Measurements from ENCODE around the gene CFAP410.
"Not testable (repeated sequence)": the region's sequence is repeated elsewhere in the genome, so short reads cannot be mapped to it uniquely, and the experiment has no call there.

Gene CFAP410

DNA sequence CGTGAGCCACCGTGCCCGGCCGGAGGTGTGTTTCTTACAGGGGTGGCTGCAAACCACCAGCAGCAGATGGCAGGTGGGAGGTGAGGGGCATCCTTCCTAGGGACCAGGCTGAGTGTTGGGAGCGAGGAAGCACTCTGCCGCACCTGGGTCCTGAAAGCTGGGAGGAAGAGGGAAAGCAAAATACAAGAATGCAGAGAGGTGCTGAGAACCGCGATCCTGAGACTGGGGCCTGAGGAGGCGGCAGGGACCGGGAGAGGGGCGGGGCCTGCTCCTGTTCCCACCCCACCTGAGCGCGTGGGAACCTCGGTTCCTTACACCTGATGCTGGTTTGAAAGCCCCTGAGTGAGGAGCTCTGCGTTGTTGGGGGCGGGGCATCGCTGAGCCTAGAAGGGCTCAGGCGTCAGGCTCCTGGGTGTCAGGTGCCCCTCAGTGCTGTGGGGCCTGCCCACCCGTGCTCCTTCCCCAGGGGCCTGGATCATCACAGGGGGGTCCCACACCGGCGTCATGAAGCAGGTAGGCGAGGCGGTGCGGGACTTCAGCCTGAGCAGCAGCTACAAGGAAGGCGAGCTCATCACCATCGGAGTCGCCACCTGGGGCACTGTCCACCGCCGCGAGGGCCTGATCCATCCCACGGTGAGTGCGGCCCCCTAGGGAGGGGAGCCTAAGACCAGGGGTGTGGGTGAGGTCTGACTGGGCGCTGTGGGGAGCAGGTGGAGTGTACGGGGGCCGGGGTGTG is 29.7 kb upstream of the CFAP410 start:
- no peak for DNase-seq

DNA sequence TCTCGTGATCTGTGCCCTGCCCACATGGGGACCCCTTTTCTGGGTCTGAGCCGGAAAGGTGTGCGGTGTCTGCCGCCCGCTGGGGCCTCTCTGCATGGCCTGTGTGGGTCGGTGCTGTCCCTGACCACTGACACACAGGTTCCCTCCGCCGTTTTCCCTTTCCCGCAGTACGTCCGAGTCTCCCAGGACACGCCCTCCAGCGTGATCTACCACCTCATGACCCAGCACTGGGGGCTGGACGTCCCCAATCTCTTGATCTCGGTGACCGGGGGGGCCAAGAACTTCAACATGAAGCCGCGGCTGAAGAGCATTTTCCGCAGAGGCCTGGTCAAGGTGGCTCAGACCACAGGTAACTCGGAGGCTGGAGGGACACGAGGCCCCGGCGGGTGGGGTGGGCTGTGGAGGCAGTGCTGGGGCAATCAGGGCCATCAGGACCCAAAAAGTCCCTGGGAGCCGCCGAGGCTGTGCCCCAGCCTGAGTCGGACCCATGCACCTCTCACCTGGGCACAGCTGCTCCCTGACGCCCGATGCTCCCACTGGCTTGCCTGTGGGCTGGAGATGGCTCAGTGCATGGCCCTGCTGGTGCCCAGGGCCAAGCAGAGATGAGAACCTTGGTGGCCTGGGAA is 27.5 kb upstream of the CFAP410 start:
- DNase-seq, result no peak

DNA sequence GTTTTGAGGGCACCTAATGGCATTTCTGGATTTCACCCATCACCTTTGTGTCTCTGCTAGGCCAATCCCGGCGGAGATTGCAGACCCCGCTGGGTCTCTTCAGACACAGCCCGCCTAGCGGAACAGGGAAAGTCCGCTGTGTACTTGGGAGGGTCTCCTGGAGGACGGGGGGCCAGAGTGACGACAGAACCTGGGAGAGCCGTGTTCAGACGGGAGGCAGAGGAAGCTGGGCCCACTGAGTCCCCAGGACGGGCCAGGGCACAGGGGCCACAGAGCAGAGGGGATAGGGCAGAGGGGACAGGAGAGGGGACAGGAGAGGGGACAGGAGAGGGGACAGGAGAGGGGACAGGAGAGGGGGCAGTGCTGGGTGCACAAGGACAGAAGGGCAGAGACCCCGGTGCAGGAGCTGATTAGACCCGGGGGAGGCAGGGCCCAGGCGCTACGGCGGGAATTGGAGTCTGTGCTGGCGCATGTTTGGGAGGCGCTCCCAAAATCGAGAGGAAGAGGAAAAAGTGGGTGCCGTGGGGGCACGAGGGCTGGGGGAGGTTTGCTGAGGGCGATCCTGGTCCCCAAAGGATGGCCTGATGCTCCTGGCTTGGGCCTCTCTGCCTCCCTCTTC is 26.9 kb upstream of the CFAP410 start:
- no peak for DNase-seq

DNA sequence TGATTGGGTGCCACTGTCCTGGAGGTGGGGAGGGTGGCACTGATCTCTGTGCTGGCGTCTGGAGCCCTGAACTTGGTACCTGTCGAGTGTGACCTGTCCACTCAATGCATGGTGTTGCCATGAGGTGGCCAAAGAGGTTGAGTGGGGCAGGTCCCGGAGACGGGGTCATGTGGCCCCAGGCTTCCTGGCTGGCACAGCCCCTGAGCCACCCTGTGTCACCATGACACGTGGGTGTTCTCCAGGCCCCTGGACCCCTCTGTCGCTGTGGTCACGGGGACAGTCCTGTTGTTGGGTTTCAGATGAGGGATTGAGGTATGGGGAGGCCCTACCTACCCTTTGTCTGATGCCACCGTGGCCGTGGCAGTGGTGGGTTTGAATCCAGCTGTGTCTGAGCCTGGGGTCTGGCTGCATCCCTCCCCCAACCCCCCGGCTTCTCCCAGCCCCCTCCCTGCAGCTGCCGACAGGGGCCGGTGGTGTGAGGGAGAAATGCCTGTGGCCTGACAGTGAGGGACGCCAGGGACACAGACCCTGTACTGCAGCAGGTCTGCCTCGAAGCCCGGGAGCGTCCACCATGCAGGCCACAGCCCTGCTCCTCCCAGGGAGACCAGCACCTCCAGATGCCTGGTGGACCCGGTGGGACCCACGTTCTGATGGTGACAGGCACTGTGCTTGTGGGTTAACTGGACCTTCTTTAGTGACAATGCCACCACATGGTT is 26.2 kb upstream of the CFAP410 start:
- no peak for DNase-seq

DNA sequence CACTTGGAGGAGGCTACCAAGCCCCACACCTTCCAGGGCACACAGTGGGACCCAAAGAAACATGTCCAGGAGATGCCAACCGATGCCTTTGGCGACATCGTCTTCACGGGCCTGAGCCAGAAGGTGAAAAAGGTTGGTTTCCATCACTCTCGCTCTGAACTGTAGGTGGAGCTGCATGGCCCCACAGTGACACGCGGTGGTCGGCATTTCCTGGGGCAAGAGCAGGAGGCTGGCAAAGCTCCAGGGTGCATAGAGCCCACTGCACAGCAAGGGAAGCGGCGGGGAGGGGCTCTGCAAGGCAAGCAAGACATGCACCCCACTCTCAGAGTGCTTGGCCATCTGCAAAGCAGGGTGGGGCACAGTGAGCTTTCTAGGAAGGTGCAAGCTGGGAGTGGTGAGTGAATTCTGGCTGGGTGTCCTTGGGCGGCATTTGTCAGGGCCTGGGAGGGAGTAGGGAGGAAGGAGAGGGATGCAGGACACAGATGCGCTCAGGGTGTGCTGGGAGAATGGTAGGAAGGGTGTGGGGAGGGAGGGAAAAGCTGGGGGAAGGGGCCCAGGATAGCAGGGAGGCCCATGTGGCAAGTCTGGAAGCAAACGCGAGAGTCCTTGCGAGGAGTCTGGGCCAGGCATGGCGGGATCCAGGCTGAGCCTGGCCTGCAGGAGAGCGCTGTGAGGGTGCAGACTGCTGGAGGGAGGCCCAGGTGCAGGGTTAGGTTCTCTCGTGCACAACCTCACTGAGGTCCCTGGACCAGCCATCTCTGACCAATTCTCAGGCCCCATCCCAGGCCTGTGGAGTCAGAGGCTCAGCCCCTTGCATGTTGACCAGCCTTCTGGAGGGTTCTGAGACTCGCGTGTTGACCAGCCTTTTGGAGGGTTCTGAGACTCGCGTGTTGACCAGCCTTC is 25.2 kb upstream of the CFAP410 start:
- DNase-seq, result no peak

DNA sequence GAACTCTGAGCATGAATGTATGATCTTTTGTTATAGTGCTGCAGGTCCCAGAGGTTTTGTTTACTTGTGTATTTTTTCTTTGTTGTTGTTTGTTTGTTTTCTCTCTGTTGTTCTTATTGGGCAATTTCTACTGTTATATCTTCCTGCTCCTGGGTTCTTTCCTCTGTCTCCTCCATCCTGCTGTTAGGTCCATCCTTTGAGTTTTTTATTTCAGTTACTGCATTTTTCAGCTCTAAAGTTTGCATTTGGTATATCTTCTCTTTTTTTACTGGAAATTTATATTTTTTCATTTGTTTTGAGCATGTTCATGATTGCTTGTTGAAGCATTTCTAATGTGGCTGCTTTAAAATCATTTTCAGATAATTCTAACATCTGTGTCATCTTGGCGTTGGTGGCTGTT is 24.1 kb upstream of the CFAP410 start:
- no peak for DNase-seq

DNA sequence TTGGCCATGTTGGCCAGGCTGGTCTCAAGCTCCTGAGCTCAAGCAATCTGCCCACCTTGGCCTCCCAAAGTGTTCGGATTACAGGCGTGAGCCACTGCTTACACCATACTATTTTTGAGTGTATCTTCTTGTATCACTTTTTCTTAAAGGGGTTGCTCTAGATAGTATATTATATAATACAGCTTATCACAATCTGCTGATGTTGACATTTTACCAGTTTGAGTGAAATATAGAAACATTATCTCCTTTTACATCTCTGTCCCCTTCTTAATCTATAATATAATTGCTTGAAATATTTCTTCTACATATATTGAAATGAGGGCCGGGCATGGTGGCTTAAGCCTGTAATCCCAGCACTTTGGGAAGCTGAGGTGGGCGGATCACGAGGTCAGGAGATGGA is 22.7 kb upstream of the CFAP410 start:
- not testable (repeated sequence) for DNase-seq

DNA sequence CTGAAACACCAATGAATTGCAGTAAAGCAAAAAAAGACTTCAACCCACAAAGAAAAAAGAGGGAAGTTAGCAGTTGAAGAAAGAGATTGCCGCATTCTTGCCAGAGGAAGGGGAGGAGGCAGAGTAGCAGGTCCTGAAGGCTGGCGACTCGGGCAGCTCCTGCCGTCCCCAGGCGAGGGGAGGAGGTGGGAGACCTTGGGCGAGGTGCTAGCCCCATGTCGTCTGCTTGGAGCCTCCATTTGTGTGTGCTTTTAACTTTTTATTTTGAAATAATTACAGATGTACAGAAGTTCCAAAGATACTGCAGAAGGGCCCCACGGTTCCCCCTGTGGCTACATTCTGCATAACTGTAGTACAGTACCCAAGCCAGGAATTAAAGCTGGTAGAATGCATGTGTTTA is 21.0 kb upstream of the CFAP410 start:
- no peak for DNase-seq

DNA sequence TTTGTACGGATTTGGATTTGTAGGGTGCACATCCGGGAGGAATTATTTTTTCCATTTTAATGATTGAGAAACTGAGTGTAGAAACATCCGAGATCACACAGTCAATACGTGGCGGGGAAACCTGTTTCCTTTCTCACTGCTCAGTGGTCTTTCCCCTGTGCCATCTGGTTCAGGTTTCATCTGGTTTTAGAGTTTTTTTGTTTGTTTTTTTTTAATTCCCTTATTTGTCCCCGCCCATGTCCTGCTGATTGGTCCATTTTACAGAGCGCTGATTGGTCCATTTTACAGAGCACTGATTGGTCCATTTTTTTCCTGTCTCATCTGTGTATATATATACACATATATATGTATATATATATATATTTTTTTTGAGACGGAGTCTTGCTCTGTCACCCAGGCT is 20.2 kb upstream of the CFAP410 start:
- no peak for DNase-seq

DNA sequence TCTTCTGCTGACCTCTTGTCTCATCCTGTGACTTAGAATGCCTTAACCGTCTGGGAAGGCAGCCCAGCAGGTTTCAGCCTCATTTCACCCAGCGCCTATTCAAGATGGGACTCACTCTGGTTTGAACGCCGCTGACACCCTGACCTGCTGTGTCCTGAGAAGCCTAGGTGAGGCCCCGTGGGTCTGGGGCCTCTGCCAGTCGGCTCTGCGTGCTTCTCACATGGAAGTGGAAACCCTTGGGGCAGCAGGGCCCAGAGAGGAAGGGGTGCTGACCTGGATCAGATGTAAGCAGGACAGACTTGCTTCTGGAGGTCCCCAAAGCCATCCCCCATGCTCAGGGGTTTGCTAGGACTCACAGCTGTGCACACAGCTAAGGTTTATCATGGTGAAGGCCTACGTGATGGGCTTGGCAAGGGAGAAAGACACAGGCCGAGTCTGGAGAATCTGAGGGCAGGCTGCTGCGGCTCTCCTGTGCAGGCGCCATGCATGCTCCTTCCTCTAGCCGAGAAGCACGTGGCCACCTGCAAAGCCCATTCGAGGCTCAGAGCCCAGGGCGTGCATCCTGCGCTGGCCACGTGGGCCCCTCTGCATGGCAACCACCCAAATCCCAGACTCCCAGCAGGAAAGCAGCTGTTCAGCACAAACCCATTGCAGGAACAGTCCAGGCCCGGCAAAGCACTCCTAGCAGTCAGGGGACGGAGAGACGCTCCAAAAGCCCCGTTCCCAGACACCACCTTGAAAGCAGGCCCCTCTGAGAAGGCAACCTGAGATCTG is 18.1 kb upstream of the CFAP410 start:
- no peak for DNase-seq

DNA sequence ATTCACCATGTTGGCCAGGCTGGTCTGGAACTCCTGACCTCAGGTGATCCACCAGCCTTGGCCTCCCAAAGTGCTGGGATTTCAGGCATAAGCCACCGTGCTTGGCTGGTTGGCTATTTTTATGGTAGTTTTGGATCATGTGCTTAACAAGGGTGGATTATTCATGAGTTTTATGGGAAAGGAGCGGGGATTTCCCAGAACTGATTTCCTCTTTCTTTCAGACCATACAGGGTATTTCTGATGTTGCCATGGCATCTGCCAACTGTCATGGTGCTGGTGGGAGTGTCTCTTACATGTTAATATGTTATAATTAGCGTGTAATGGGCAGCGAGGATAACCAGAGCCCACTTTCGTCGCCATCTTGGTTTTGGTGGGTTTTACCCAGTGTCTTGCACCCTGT is 17.4 kb upstream of the CFAP410 start:
- DNase-seq, result no peak

DNA sequence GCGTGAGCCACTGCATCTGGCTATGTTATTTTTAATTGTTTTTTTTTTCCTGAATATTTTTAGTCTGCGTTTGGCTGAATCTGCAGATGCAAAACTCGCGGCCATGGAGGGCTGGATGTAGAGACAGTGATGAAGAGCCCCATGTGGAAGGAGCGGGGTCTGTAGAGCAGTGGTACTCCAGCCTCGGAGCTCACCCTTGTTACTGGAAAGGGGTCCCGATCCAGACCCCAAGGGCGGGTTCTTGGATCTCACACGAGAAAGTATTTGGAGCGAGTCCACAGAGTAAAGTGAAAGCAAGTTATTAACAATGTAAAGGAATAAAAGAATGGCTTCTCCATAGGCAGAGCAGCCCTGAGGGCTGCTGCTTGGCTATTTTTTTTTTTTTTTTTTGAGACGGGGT is 17.0 kb upstream of the CFAP410 start:
- DNase-seq, result no peak

DNA sequence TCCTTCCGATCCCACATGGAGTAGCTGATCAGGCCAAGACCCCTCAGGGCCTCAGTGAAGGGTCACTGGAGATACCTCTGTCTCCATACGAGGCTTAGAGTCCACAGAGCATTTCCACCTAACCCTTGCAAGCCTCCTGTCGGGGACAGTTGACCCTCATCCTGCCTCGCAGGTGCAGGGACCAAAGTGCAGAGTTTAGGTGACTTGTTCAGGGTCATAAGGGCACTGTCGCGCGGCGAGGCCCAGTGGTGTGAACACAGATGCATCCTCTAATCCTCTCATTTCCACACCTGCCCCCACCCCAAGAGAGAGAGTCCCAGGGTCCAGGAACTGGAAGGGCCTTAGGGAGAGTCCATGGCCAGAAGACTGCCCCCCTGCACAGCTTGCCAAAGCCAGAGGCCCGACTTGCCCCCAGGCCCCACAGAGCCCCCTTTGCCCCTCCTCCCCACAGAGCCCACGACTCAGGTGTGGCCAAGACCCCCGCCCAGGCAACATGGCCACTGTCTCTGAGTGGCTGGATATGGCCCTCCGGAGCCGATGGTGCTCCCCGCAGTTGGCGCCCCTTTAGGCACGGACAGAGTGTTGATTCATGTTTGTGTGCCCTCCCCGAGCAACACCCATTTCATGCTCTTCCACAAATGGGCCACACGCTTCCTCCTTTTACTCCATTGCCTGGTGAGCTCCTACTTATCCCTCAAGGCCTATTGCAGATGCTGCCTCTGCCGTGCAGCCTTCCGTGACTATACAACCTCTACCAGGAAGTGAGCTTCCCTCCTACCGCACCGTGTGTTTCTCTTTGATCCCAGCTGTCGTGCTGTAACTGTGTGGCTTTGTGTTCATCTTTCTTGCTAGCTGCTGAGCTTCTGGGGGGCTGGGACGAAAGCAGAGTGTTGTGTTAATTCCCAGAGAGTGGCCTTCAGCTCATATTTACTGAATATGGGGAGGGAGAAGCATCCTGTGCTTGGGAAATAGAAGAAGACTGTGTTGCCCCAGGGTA is 15.9 kb upstream of the CFAP410 start:
- DNase-seq, result no peak

DNA sequence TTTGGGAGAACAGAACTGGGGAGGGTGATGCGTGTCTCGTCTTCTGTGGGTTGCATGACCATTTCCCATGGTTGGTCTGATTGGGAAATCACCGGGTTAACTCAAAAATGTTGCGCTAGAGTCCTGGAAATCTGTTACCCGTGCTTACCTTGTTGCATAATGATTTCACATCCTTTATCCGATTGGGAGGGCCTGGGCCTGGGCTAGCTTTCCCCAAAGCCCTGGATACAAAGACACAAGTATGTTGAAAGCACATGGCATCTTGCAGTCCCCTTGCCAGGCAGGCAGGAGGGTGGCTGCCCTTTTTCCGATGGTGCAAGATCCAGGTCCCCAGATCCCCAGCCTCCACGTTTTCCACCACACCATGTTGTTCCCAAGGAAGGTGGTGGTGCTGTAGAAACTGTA is 14.8 kb upstream of the CFAP410 start:
- no peak for DNase-seq

DNA sequence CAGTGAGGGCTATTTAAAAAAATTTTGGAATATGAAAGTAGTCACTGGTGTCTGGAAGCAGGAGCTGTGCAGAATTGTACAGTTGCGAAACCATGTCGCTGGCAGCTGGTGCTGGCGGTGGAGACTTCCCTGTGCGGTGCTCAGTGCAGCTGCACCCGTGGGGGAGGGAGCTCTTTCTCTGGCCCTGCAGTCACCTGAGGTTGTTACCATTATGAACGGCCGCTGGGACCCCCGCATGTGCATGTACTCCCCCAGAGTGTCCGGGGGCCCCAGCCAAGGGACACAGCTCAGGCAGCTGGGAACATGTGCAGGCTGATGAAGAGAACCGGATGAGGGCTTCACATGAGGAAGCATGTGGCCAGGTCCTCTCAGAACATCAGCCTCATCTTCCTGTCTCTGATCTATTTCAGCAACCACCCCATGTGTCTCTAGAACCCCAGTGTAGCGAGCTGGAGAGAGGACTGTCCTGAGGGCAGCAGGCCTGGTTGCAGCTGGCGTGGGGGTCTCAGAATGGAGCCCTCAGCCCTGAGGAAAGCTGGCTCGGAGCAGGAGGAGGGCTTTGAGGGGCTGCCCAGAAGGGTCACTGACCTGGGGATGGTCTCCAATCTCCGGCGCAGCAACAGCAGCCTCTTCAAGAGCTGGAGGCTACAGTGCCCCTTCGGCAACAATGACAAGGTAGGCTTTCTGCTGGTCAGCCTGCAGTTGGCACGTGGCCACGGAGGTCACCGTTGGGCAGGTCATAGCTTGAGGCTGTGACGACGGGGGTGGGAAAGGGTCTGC is 14.2 kb upstream of the CFAP410 start, which contains the start of gene TRPM2:
TSS of gene TRPM2 (plus strand) at position 431 of the 780 bp plus-strand sequence. CDS start at position 511, 80 bp downstream.
- DNase-seq, result no peak

DNA sequence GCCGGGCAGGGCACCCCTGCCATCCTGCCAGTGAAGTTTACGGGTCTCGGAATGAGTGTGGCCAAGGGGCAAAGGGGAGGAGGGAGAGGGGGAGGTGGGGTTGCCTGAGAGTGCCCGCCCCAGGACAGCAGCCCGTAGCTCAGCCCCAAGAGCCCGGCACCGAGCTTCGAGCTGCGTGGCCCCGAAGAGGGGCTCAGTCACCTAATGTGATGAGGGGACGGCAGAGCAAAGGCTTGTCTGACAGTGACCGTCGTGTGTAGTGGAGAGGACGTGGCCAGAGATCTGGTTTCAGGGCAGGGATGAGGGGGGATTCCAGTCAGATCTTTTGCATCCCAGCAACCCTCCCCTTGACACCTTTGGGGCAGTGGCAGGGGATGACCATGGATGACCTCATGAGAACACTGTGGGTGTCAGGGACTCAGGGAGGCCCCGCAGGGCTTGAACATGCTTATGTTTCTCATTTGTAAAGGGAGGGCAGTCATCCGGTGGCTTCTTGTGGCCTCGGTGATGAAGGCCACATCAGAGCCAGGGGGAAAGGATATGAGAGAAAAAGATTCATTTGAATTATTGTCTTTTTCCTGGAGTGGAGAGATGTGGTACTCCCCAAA is 13.2 kb upstream of the CFAP410 start:
- no peak for DNase-seq

DNA sequence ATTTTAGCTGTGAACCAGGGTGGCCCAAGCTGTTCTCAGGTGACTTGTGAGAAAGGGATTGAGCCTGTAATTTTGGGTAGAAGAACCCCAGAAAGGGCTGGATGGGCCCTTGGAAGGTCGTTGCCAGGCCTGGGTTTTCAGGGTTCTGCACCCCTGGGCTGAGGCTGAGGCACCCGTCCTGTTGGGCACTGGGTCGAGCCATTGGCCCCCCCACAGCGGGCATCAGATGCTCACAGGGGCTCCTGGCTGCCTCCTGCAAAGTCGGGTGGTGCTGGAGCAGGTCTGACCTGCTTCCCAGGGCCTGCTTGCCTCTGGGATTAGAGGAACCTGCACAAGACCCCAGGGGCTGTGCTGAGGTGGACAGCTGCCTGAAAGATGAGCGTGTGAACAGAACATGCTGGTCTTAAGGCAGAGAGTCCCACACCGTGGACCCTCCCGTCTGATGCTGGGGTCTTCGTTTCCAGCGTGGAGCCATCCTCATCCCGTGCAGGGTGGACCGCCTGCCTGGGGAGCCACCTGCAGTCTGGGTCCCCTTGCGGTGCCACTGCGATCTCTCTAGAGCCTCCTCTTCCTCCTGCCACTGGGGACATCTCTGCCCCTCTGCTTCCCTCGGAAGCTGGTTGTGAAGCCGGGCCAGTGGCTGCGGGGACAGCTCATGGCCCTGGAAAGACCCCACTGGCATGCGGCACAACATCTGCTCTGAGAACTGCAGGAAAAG is 12.5 kb upstream of the CFAP410 start:
- no peak for DNase-seq

DNA sequence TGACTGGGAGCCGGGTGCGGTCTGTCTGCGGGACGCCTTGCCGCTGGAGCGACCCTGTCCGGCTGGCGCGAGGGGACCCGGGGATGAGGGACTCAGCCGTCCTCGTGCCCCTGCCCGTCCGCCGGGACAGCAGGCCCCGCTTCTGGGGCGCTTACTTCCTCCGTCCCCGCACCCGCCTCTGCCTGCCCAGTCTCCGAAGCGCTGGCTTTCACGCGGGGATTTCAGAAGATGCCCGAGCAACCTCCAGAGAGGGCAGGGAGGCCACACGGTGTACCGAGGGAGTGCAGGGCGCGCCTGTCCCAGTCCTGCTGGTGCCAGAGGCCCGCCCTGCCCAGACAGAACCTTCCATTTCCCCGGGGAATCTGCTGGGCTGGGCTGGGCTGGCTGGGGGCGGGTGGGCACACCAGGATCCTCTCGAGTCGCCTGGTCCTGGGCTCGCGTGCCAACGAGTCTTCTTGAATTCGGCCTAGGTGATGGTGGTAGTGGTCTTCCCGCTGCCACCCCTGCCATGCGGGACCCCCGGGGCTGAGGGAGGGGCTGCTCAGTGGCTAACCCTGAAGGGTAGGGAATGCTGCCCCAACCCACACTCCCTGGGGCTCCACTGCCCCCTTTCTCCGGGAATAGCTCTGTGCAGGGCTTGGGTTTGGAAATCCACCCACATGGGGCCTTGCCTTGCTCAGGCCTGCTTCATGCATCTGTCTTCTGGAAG is 11.7 kb upstream of the CFAP410 start:
- DNase-seq, result no peak
